Mammary epithelial cell (primary cell): Measurements from ENCODE around the gene LEKR1.

Experiments used
- EZH2 ChIP-seq: IDR thresholded peaks from 2 replicates; pipeline ENCODE4 v1.6.1; 2012; ENCODE audit warnings: low read length, inconsistent platforms, borderline replicate concordance
- TF ChIP-seq, protein P1 (sequence below), 2 donors: IDR thresholded peaks in 1 of 2; conservative IDR thresholded peaks in 1 of 2; 2 replicates each; pipeline ENCODE4 v1.5.1; 2011 to 2012; ENCODE audit warnings: inconsistent platforms in 2 of 2, low read length in 2 of 2, mild to moderate bottlenecking in 2 of 2, control low read depth in 1 of 2, low read depth in 1 of 2; ENCODE audit not compliant: insufficient read depth in 1 of 2; ENCODE audit errors: extremely low read depth in 1 of 2

DNA sequence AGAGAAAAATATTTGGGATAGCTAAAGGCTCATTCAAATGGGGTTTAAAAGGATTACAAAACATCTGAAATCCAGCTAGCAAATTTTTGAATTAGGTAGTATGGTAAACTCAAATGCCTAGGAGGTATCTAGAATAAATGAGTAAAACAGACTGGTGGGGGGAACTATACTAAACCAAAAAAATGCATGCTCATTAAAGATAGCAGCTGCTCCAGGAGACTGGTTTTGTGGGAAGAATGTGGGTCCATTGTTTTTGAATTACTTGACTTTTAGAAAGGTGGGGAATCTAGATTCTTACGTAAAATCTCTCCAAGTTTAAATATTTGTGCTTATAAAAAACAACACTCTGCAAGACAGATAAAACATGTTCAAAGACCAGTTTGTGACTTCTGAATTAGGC, 73.8 kb downstream of the LEKR1 start:
- TF ChIP-seq, protein P1, sequence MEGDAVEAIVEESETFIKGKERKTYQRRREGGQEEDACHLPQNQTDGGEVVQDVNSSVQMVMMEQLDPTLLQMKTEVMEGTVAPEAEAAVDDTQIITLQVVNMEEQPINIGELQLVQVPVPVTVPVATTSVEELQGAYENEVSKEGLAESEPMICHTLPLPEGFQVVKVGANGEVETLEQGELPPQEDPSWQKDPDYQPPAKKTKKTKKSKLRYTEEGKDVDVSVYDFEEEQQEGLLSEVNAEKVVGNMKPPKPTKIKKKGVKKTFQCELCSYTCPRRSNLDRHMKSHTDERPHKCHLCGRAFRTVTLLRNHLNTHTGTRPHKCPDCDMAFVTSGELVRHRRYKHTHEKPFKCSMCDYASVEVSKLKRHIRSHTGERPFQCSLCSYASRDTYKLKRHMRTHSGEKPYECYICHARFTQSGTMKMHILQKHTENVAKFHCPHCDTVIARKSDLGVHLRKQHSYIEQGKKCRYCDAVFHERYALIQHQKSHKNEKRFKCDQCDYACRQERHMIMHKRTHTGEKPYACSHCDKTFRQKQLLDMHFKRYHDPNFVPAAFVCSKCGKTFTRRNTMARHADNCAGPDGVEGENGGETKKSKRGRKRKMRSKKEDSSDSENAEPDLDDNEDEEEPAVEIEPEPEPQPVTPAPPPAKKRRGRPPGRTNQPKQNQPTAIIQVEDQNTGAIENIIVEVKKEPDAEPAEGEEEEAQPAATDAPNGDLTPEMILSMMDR (conservative IDR thresholded peaks at IDR 0.05 in 1 of 2, IDR thresholded peaks at IDR 0.05 in 1 of 2; ENCODE audit: extremely low read depth in 1 of 2, insufficient read depth in 1 of 2, low read depth in 1 of 2, low read length in 2 of 2): no peak
- TF ChIP-seq EZH2: no peak
